H9 (cell line): ENCODE results near the gene MSANTD2. TPM values are rescaled to one million over a fixed set of nuclear protein-coding genes. Genes with fewer than 3 reads are reported as not detected.

ENCODE experiments used
- DNase-seq: peaks from one replicate; pipeline ENCODE4 v3.0.0-alpha.2; 2017
- H2AFZ ChIP-seq: one replicate; pipeline ENCODE4 v1.6.1; 2013; ENCODE audit warnings: mild to moderate bottlenecking, low read length, control low read depth, moderate library complexity
- H2AK5ac ChIP-seq: 2 replicates; pipeline ENCODE4 v1.6.1; 2013; ENCODE audit warnings: low read length, control low read depth, mixed read lengths; ENCODE audit not compliant: insufficient read length
- H2BK120ac ChIP-seq: one replicate; pipeline ENCODE4 v1.6.1; 2013; ENCODE audit warnings: low read depth, mild to moderate bottlenecking, low read length, control low read depth, inconsistent platforms; ENCODE audit not compliant: poor library complexity, severe bottlenecking
- H2BK12ac ChIP-seq: 2 replicates; pipeline ENCODE4 v1.6.1; 2013; ENCODE audit warnings: low read length, control low read depth, mixed read lengths, low read depth; ENCODE audit not compliant: insufficient read length
- H2BK15ac ChIP-seq: 2 replicates; pipeline ENCODE4 v1.6.1; 2013; ENCODE audit warnings: low read depth, low read length, control low read depth
- H2BK20ac ChIP-seq: one replicate; pipeline ENCODE4 v1.6.1; 2013; ENCODE audit warnings: low read depth, mild to moderate bottlenecking, low read length, control low read depth, inconsistent platforms; ENCODE audit not compliant: poor library complexity, severe bottlenecking
- H2BK5ac ChIP-seq: 2 replicates; pipeline ENCODE4 v1.6.1; 2013; ENCODE audit warnings: low read length, control low read depth, mixed read lengths; ENCODE audit not compliant: insufficient read length
- H3K14ac ChIP-seq: 2 replicates; pipeline ENCODE4 v1.6.1; 2013; ENCODE audit warnings: low read length, control low read depth; ENCODE audit not compliant: insufficient read depth
- H3K18ac ChIP-seq: 2 replicates; pipeline ENCODE4 v1.6.1; 2013; ENCODE audit warnings: low read depth, mild to moderate bottlenecking, mixed read lengths, low read length, control low read depth; ENCODE audit not compliant: insufficient read length
- H3K23ac ChIP-seq: 2 replicates; pipeline ENCODE4 v1.6.1; 2013; ENCODE audit warnings: low read length, control low read depth, mixed read lengths, low read depth; ENCODE audit not compliant: insufficient read length
- H3K23me2 ChIP-seq: 2 replicates; pipeline ENCODE4 v1.6.1; 2013; ENCODE audit warnings: low read depth, mild to moderate bottlenecking, mixed read lengths, low read length, control low read depth; ENCODE audit not compliant: insufficient read length, poor library complexity, severe bottlenecking
- H3K27ac ChIP-seq: 2 replicates; pipeline ENCODE4 v1.5.1; 2013; ENCODE audit warnings: low read length, control low read depth, mixed read lengths, low read depth; ENCODE audit not compliant: insufficient read length
- H3K27me3 ChIP-seq: 2 replicates; pipeline ENCODE4 v1.6.1; 2013; ENCODE audit warnings: low read length, control low read depth, inconsistent platforms; ENCODE audit not compliant: insufficient read depth
- H3K4ac ChIP-seq: 2 replicates; pipeline ENCODE4 v1.6.1; 2013; ENCODE audit warnings: low read depth, mild to moderate bottlenecking, control low read depth, inconsistent platforms, low read length, moderate library complexity
- H3K4me1 ChIP-seq: 2 replicates; pipeline ENCODE4 v1.6.1; 2013; ENCODE audit warnings: low read length, control low read depth, inconsistent platforms; ENCODE audit not compliant: insufficient read depth
- H3K4me2 ChIP-seq: 2 replicates; pipeline ENCODE4 v1.6.1; 2013; ENCODE audit warnings: low read length, control low read depth, mixed read lengths; ENCODE audit not compliant: insufficient read length, insufficient read depth
- H3K56ac ChIP-seq: 2 replicates; pipeline ENCODE4 v1.6.1; 2013; ENCODE audit warnings: low read depth, mild to moderate bottlenecking, mixed read lengths, low read length, control low read depth; ENCODE audit not compliant: insufficient read length
- H3K79me1 ChIP-seq: 2 replicates; pipeline ENCODE4 v1.6.1; 2013; ENCODE audit warnings: low read depth, mild to moderate bottlenecking, moderate library complexity, low read length, control low read depth, inconsistent platforms; ENCODE audit not compliant: insufficient read depth, poor library complexity, severe bottlenecking
- H3K79me2 ChIP-seq: 2 replicates; pipeline ENCODE4 v1.6.1; 2013; ENCODE audit warnings: low read length, control low read depth, inconsistent platforms; ENCODE audit not compliant: insufficient read depth
- H3K9ac ChIP-seq: 2 replicates; pipeline ENCODE4 v1.6.1; 2013; ENCODE audit warnings: low read length, control low read depth, mixed read lengths; ENCODE audit not compliant: insufficient read length; ENCODE audit errors: extremely low read depth
- H3K9me3 ChIP-seq: one replicate; pipeline ENCODE4 v1.6.1; 2013; ENCODE audit warnings: low read depth, low read length, inconsistent platforms; ENCODE audit not compliant: control insufficient read depth
- H3T11ph ChIP-seq: one replicate; pipeline ENCODE4 v1.6.1; 2013; ENCODE audit warnings: mild to moderate bottlenecking, low read length, control low read depth, inconsistent platforms
- H4K20me1 ChIP-seq: one replicate; pipeline ENCODE4 v1.6.1; 2013; ENCODE audit not compliant: control insufficient read depth, insufficient read length, insufficient read depth
- H4K5ac ChIP-seq: 2 replicates; pipeline ENCODE4 v1.6.1; 2013; ENCODE audit warnings: low read depth, mild to moderate bottlenecking, mixed read lengths, low read length, control low read depth; ENCODE audit not compliant: insufficient read length
- H4K8ac ChIP-seq: replicated peaks from 2 replicates; pipeline ENCODE4 v1.6.1; 2013; ENCODE audit warnings: low read length, control low read depth, mixed read lengths, low read depth; ENCODE audit not compliant: insufficient read length
- H4K91ac ChIP-seq: 2 replicates; pipeline ENCODE4 v1.6.1; 2013; ENCODE audit warnings: low read depth, mild to moderate bottlenecking, moderate library complexity, mixed read lengths, low read length, control low read depth; ENCODE audit not compliant: insufficient read length
- H3K27ac Mint-ChIP-seq, 3 experiments: 2 replicates in 2 of 3; 3 replicates in 1 of 3; pipeline ENCODE4 v1.8.0; 2020 to 2021; ENCODE audit warnings: mixed read lengths in 3 of 3, mild to moderate bottlenecking in 1 of 3, moderate library complexity in 1 of 3
- H3K27me3 Mint-ChIP-seq: 2 replicates; pipeline ENCODE4 v1.8.0; 2021; ENCODE audit warnings: low read depth, mild to moderate bottlenecking, moderate library complexity, mixed read lengths
- H3K36me3 Mint-ChIP-seq, 3 experiments: 2 replicates in 2 of 3; 3 replicates in 1 of 3; pipeline ENCODE4 v1.8.0; 2020 to 2021; ENCODE audit warnings: low read depth in 3 of 3, mixed read lengths in 3 of 3; ENCODE audit not compliant: insufficient read depth in 1 of 3
- H3K4me1 Mint-ChIP-seq, 2 experiments: 2 replicates each; pipeline ENCODE4 v1.8.0; 2020; ENCODE audit warnings: mixed read lengths in 2 of 2
- H3K4me3 Mint-ChIP-seq, 2 experiments: 2 replicates in 1 of 2; 3 replicates in 1 of 2; pipeline ENCODE4 v1.8.0; 2020 to 2021; ENCODE audit warnings: mild to moderate bottlenecking in 2 of 2, mixed read lengths in 2 of 2, moderate library complexity in 1 of 2
- H3K9me3 Mint-ChIP-seq, 2 experiments: 2 replicates in 1 of 2; 3 replicates in 1 of 2; pipeline ENCODE4 v1.8.0; 2020; ENCODE audit warnings: mild to moderate bottlenecking in 2 of 2, mixed read lengths in 2 of 2, moderate library complexity in 1 of 2
- CTCF ChIP-seq: fragments of 200-600 bp; sonication (generic); conservative IDR thresholded peaks from 3 replicates; pipeline ENCODE4 v1.8.0; 2021; ENCODE audit warnings: antibody characterized with exemption, mild to moderate bottlenecking
- WGBS: extraction: QIAGEN DNeasy Blood & Tissue Kit; methylation state at CpG from one replicate; pipeline ENCODE4 v1.1.7; 2013; ENCODE audit warnings: missing lambda C conversion rate, low lambda C conversion rate, mixed read lengths; ENCODE audit not compliant: insufficient read length; ENCODE audit errors: extremely low coverage; 5-methylcytosine and 5-hydroxymethylcytosine counted together
- total RNA-seq: library from RNA; stranded (reverse); gene quantifications from 2 replicates; pipeline ENCODE4 v1.2.1, GENCODE V29; 2021

Gene MSANTD2
- total RNA-seq, 1 experiment from 2014 or later = 18.1 TPM

- no peak overlapping the region for H4K5ac ChIP-seq
- Mint-ChIP-seq H3K27ac (no peak overlapping the region), H3K9me3 (no peaks in the 10 kb centered on the region; a peak in 1 of 5 replicates), H3K4me3 (no peak overlapping the region), H3K27me3 (peaks cover 83% of the 10 kb centered on the region), H3K4me1 (peaks cover 53 to 60% of the 10 kb centered on the region in 2 experiments), H3K36me3 (no peaks in the 10 kb centered on the region; a peak in 1 of 7 replicates)
- no peak overlapping the region for H2BK20ac ChIP-seq
- H3K4ac ChIP-seq = no peak overlapping the region
- H3K56ac ChIP-seq = no peak overlapping the region
- H4K91ac ChIP-seq = no peak overlapping the region
- H2BK120ac ChIP-seq = no peak overlapping the region
- no peak overlapping the region for H3K4me2 ChIP-seq
- DNase-seq = no peak
- H3K79me1 ChIP-seq = no peaks in the 10 kb centered on the region
- no peak overlapping the region for H2BK15ac ChIP-seq
- H2AFZ ChIP-seq = no peak overlapping the region
- no peak overlapping the region for H3T11ph ChIP-seq
- peaks cover 17% of the 10 kb centered on the region for H3K4me1 ChIP-seq
- no CpG with 5 or more reads among the region's 6 CpGs for WGBS
- H3K27me3 ChIP-seq = peaks cover 46% of the 10 kb centered on the region
- no peak overlapping the region for H3K9ac ChIP-seq
- no peaks in the 10 kb centered on the region for H3K9me3 ChIP-seq
- H3K79me2 ChIP-seq = no peaks in the 10 kb centered on the region
- H2AK5ac ChIP-seq = no peak overlapping the region
- H3K23me2 ChIP-seq = peaks cover 9% of the 10 kb centered on the region
- 0 out of 2 replicates have a peak overlapping the region, but pooled peaks have one; percentile 35 for H3K14ac ChIP-seq
- H4K8ac ChIP-seq = no peak overlapping the region
- no peak overlapping the region for H2BK5ac ChIP-seq
- no peak overlapping the region for H3K18ac ChIP-seq
- H4K20me1 ChIP-seq = no peaks in the 10 kb centered on the region
- H3K27ac ChIP-seq = no peak overlapping the region
- no peak overlapping the region for H3K23ac ChIP-seq
- no peak overlapping the region for H2BK12ac ChIP-seq
- TF ChIP-seq CTCF = no peak
Observed at GRCh38 chr11:124722176-124722575, 78.0 kb downstream of the MSANTD2 start.
